AG08396 (cell line): ENCODE data around the gene ARNT2.

Source experiments
- DNase-seq: peaks from one replicate; pipeline ENCODE4 v3.0.0; 2012; ENCODE audit warnings: low spot score, mixed read lengths

Gene ARNT2

GRCh38 chr15:80411788-80412288 is 7.7 kb downstream of the ARNT2 start:
- DNase-seq: no peak

- no peak for DNase-seq
Measured at GRCh38 chr15:80414546-80415357, 10.6 kb downstream of the ARNT2 start.

GRCh38 chr15:80415358-80415670 is 11.1 kb downstream of the ARNT2 start:
- no peak for DNase-seq

GRCh38 chr15:80416702-80417101 is 12.5 kb downstream of the ARNT2 start:
- DNase-seq: no peak

- DNase-seq: peak; percentile 53
Measured at GRCh38 chr15:80418892-80419537, 14.8 kb downstream of the ARNT2 start.

- no peak for DNase-seq
Measured at GRCh38 chr15:80419546-80419945, 15.4 kb downstream of the ARNT2 start.

- DNase-seq: no peak
Measured at GRCh38 chr15:80420658-80421057, 16.5 kb downstream of the ARNT2 start.

GRCh38 chr15:80423215-80423614 is 19.0 kb downstream of the ARNT2 start:
- no peak for DNase-seq

- DNase-seq: no peak
Measured at GRCh38 chr15:80424381-80424780, 20.2 kb downstream of the ARNT2 start.

GRCh38 chr15:80426316-80426715 is 22.1 kb downstream of the ARNT2 start:
- DNase-seq: no peak

GRCh38 chr15:80429964-80430363 is 25.8 kb downstream of the ARNT2 start:
- no peak for DNase-seq

GRCh38 chr15:80431635-80432344 is 27.6 kb downstream of the ARNT2 start:
- DNase-seq: no peak

GRCh38 chr15:80432345-80432702 is 28.1 kb downstream of the ARNT2 start:
- no peak for DNase-seq

- DNase-seq: no peak
Measured at GRCh38 chr15:80433836-80434235, 29.7 kb downstream of the ARNT2 start.

GRCh38 chr15:80434926-80435720 is 30.9 kb downstream of the ARNT2 start:
- no peak for DNase-seq

- peak; percentile 41 for DNase-seq
Measured at GRCh38 chr15:80436511-80437307, 32.5 kb downstream of the ARNT2 start.

- DNase-seq: no peak
Measured at GRCh38 chr15:80437334-80437891, 33.2 kb downstream of the ARNT2 start.

- DNase-seq: no peak
Measured at GRCh38 chr15:80439140-80439539, 35.0 kb downstream of the ARNT2 start.

GRCh38 chr15:80440024-80440423 is 35.8 kb downstream of the ARNT2 start:
- DNase-seq: no peak

GRCh38 chr15:80441041-80441440 is 36.9 kb downstream of the ARNT2 start:
- no peak for DNase-seq

GRCh38 chr15:80441714-80442113 is 37.5 kb downstream of the ARNT2 start:
- DNase-seq: no peak
